Muscle of back (tissue), 11 donors: ENCODE measurements around the gene PRKAG2. TPM values are rescaled to one million over a fixed set of nuclear protein-coding genes. Genes with fewer than 3 reads are reported as not detected.
A peak's percentile ranks its signal among the peaks of the same experiment; 100 is the strongest.

Experiments
- DNase-seq, 3 donors: peaks; one replicate each; pipeline versions ENCODE4 v3.0.0 to v3.0.0-alpha.2; 2013
- polyA plus RNA-seq, 10 donors: library from polyadenylated mRNA; unstranded; fragments of 120-200 nt; gene quantifications; one replicate each; pipeline ENCODE4 v1.2.1, GENCODE V29; 2013; ENCODE audit not compliant: insufficient read length in 10 of 10

The PRKAG2 gene
- polyA plus RNA-seq, 10 donors: 11.5 to 17.2 (median 15.0) TPM

- no peak for DNase-seq
Observed at GRCh38 chr7:151774951-151775350, 102.0 kb downstream of the PRKAG2 start.

DNA sequence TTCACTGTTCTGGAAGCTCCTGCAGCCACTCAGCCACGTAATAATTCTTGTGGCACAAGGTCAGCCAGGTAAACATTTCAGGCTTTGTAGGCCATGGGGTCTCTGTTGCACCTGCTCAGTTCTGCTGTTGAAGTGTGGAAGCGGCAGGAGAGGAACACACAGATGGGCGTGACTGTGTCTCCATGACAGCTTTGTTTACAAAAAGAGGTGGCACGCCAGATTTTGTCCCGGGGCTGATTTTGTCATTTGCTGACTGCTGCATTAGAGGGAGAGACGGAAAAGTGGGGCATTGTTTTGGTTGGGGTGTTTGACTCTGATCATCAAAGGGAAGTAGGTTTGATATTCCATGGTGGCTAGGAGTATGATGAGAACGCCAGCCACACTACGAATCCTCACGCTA lies 103.1 kb downstream of the PRKAG2 start:
- DNase-seq: no peak

DNA sequence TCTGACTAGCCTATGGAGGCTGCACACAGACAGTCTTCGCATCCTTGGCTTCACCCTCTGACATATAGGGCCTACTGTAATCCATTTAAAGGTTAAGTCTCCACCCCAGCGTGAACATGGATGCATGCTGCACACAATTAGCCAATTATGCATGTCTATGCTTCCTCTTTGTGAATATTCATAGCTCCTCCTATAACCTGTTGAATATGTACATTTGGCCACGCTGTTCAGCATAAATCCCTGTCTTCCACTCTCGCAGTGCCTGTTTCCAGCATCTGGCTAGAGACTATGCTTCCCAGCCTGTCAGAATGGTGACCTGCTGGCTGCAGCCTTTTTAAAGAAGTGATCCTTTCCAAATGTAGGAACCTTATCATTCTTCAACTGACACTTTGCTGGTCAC lies 106.7 kb downstream of the PRKAG2 start:
- no peak for DNase-seq

GRCh38 chr7:151769188-151769821 lies 107.6 kb downstream of the PRKAG2 start:
- DNase-seq: no peak

- DNase-seq: no peak
Observed at GRCh38 chr7:151768805-151769187, 108.1 kb downstream of the PRKAG2 start.

DNA sequence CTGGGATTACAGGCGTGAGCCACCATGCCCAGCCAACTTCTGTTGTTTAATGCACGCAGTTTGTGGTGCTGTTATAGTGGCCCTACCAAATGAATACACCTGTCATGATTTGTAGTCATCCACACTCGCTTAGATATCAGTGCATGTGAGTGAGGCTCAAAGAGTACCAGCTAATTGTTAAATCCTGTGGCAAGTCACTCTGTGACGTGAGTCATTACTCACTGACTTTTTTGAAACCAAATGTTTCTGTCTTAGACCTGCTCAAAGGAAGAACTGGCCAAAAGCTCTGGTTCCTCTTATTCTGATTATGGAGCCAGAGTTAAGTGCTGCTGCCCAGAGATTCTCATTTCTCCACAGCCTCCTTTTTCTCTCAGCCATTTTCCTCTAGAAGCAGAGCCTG lies 109.4 kb downstream of the PRKAG2 start:
- no peak for DNase-seq

DNA sequence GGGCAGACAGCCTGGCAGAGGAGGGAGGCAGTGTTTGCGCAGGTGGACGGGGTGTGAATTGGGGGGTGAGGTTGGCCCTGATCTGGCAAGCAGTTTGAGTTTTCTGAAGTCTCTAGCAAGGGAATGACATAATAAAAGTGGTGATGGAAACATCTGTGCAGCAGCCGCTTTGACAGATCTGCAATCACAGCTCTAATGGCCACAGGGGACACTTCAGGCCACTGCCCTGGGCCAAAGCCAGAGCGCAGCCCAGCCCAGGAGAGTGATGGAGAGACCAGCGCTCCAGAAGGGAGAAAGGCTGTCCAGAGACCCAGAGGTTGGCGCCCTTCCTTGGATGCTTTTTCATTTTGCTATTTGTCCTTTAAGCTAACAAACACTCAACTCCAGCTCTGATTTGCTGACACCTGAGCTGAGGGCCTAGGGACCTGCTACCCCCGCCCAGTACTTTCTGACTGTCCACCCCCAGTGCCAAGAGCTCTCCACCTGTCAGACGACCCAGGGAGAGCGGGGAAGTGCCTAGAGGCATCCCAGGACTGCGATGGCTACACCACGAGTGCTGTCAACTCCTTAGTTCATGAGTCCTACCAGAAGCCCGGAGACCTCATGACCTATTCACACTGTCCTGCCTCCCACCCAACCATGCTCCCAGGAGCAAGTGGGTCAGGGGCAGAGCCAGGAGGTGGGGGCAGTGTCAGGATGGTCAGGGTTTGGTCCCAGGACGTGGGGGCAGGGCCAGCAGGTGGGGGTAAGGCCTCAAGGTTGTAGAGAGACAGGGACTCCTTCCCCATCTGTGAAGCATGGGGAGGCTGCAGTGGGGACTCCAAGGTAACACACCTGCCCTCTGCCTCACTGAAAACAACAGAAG lies 112.6 kb downstream of the PRKAG2 start:
- no peak for DNase-seq

GRCh38 chr7:151763420-151763984 lies 113.4 kb downstream of the PRKAG2 start:
- DNase-seq: no peak

DNA sequence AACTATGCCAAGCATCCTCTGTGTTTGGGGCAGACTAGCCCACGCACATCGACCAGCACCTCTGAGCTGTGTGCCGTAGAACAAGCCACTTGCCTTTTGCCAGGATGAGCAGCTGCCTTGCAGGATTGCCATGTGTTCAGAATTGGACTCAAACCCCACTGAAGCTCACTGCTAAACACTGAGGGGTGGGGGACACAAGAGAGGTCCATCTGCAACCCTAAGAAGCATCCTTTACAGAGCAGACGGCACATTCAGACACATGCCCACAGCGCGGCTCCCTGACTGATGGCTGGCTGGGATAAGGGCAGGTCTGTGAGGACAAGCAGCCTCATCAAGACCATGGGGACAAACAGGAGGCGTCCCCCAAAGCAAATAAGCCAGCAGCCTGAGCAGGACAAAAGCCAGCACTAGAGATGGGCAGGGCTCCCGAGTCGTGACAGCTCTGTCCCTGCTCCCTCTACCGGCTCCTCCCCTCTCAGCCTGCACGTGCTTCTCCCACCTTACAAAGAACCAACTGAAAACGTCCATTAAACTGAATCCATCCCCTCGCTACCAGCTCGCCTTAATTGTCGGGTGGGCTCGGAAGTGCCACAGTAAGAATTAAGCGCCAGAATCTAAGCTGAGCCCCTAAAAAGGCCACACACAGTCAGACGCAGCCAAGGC lies 114.2 kb downstream of the PRKAG2 start:
- no peak for DNase-seq

DNA sequence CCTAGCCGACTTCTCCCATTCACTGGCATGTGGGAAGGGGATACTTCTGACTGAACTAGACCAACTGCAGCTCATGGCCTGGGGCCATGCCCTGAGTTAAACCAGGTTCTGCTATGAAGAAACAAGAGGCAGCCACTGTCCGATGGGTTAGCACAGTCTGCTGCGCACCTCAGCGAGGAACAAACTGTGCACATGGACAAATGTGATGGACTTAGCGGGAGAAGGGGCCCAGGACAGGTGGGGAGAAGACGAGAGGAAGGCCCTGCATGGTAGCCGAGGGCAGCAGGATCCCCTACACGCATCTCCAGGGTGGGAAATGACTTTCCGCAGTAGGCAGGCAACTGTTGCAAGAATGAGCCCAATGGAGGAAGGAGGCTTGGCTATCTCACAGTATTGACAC lies 115.0 kb downstream of the PRKAG2 start:
- no peak for DNase-seq

DNA sequence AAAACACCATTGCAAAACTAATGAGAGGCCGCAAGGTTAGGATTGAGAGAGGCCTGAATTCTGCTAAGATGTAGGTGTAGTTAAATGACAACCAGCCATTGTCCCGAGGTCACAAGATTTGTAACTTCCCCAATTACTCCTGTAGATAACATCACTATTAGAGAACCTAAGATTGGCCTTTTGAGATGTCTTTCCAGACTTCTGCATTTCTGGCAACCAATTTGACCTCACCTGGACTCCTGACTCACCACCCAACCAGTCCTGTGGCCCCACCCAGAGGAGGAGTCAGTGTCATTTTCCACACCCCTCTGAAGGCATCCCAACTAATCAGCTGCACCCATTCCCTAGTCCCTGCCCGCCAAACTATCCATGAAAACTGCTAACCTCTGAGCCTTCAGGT lies 115.7 kb downstream of the PRKAG2 start:
- DNase-seq: no peak

GRCh38 chr7:151759591-151760042 lies 117.3 kb downstream of the PRKAG2 start:
- DNase-seq: peak in 2 of 3 donors; percentile 66 to 71

GRCh38 chr7:151758622-151759540 lies 118.0 kb downstream of the PRKAG2 start:
- no peak for DNase-seq

DNA sequence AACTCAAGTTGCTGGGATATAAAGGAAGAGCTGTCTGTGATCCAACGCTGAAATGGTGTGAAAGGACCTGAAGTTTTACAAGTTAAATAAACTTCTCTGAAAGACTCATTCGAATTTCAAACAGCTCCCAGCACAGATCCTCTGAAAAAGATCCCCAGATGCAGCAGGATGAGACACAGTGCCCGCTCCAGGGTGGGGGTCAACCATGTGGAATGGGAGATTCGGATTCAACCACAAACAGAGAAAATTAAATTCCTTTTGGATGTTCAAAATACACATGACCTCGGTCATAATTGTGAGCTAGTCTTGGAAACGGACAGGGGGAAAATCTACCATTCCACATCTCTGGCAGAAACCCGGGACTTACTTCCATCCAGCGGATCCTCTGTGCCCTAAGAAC lies 119.6 kb downstream of the PRKAG2 start:
- peak in 1 of 3 donors; percentile 33 for DNase-seq

DNA sequence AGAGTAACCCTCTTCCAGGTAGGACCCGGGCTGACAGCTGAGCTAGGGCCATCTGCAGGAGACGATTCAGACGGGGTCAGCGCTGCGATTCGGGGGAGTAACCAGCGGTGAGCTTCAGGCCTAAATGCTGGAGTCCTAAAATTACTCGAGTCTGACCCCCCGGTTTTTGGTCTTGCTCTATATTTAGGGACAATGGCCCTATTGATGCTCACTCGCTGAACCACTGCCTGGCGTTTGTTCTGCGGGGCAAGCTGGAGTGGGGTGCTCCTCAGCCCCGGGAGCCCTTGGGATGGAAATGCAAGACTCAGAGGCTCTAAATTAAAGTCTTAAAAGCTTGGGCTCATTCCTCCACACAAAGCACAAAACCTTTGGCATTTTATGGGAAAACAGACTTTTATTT lies 120.0 kb downstream of the PRKAG2 start:
- DNase-seq: no peak

- no peak for DNase-seq
Observed at GRCh38 chr7:151756076-151756731, 120.7 kb downstream of the PRKAG2 start.

GRCh38 chr7:151755131-151755801 lies 121.6 kb downstream of the PRKAG2 start:
- no peak for DNase-seq

DNA sequence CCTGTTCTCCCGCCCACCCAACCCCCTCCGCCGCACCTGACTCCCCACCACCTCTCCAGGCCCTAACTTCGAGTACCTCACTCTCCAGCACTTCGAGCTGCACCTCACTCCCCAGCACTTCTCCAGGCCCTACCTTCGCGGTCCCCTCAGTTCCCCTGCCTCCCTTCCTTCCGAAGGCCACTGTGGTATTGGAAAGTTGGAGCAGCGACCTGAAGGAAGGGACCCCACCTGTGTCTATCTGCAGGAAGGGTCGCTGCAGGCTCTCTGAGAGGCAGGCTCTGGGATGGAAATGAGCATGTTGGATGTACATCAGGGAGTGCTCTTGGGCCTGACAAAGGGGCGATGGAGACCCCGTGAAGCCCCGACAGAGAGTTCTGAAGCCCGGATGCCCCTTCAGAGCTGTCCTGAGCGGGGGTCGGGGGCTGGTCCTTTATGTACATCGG lies 122.2 kb downstream of the PRKAG2 start:
- DNase-seq: no peak

DNA sequence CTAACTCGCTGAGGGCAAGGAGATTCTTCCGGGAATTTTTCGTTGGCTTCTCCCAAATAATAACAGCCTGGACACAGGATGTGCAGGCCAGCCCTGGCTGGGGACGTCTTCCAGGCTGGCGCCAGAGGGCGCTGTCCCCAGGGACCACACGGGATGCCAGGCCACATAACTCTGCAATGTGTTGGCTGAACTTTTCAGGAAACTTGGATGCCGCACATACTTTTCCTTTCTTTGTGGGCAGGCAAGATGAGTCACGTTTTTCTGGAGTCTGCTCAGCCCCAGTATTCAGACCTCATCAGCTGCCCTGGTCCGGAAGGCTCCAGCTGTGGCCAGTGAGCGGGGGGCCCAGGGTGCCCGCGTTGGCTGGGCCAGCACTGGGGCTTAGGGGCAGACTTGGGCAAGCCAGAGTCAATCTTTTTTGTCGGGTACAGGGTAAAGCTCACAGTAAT lies 122.7 kb downstream of the PRKAG2 start:
- DNase-seq: peak; percentile 81 to 96 (median 83)
